Activated T-cell treated with anti-CD3 and anti-CD28 coated beads, Interleukin-2, amount 50 U/mL, for 4 hours (primary cell): Measurements from ENCODE around the gene AUP1. TPM values are rescaled to one million over a fixed set of nuclear protein-coding genes. Genes with fewer than 3 reads are reported as not detected.

Experiments
- ATAC-seq, 2 donors: fragments of 200-7000 bp; cut with Tn5 transposase; one replicate each; pipeline ENCODE4 v1.10.0; 2021
- DNase-seq: peaks from one replicate; pipeline ENCODE4 v3.0.0-alpha.2; 2020
- H3K27me3 Mint-ChIP-seq: one replicate; pipeline ENCODE4 v1.8.0; 2021; ENCODE audit warnings: low read depth, mixed read lengths
- H3K36me3 Mint-ChIP-seq: one replicate; pipeline ENCODE4 v1.8.0; 2022; ENCODE audit warnings: mixed read lengths; ENCODE audit not compliant: insufficient read depth
- H3K4me1 Mint-ChIP-seq: one replicate; pipeline ENCODE4 v1.8.0; 2021; ENCODE audit warnings: low read depth, mixed read lengths
- H3K4me3 Mint-ChIP-seq: one replicate; pipeline ENCODE4 v1.8.0; 2021; ENCODE audit warnings: mild to moderate bottlenecking, moderate library complexity, mixed read lengths
- H3K9me3 Mint-ChIP-seq: one replicate; pipeline ENCODE4 v1.8.0; 2021; ENCODE audit warnings: mixed read lengths
- total RNA-seq, 3 donors: library from RNA; stranded (reverse); gene quantifications; one replicate each; pipeline ENCODE4 v1.2.1, GENCODE V29; 2021

Gene AUP1
- total RNA-seq = 100 to 1,000 TPM; 200 to 204 (median 203) TPM

- DNase-seq (peak; percentile 78), ATAC-seq (peak; percentile 91 to 93)
- H3K9me3 Mint-ChIP-seq = no peaks in the 10 kb centered on the region
- H3K4me1 Mint-ChIP-seq = peaks cover 42% of the 10 kb centered on the region
- H3K4me3 Mint-ChIP-seq = peak within 1 kb of the TSS; percentile 99
- no peaks in the 10 kb centered on the region for H3K27me3 Mint-ChIP-seq
- H3K36me3 Mint-ChIP-seq = peaks cover 39% of the 10 kb centered on the region
Measured at GRCh38 chr2:74529357-74530238, at the start of gene AUP1, which contains the start of gene HTRA2. Gene AUP1, minus strand, starts transcription at chr2:74529706. Its CDS starts 77 bp downstream, at chr2:74529629. Gene HTRA2, plus strand, starts transcription at chr2:74529933. Its CDS starts 74 bp downstream, at chr2:74530007.

- H3K4me3 Mint-ChIP-seq = no peak overlapping the region
- no peak for DNase-seq
- no peaks in the 10 kb centered on the region for H3K9me3 Mint-ChIP-seq
- peaks cover 11% of the 10 kb centered on the region for H3K27me3 Mint-ChIP-seq
- peaks cover 14% of the 10 kb centered on the region for H3K4me1 Mint-ChIP-seq
- H3K36me3 Mint-ChIP-seq = no peaks in the 10 kb centered on the region
- ATAC-seq = no peak
Measured at GRCh38 chr2:74578408-74578807, 48.9 kb upstream of the AUP1 start.

GRCh38 chr2:74577448-74577847 is 47.9 kb upstream of the AUP1 start:
- no peak for ATAC-seq
- Mint-ChIP-seq H3K27me3 (peaks cover 11% of the 10 kb centered on the region), H3K4me3 (no peak overlapping the region), H3K9me3 (no peaks in the 10 kb centered on the region), H3K36me3 (no peaks in the 10 kb centered on the region), H3K4me1 (peaks cover 14% of the 10 kb centered on the region)
- DNase-seq = no peak

- ATAC-seq (no peak), DNase-seq (no peak)
- no peak overlapping the region for H3K4me3 Mint-ChIP-seq
- H3K4me1 Mint-ChIP-seq = peaks cover 14% of the 10 kb centered on the region
- no peaks in the 10 kb centered on the region for H3K9me3 Mint-ChIP-seq
- no peaks in the 10 kb centered on the region for H3K36me3 Mint-ChIP-seq
- peaks cover 11% of the 10 kb centered on the region for H3K27me3 Mint-ChIP-seq
Measured at GRCh38 chr2:74576863-74577229, 47.3 kb upstream of the AUP1 start.

GRCh38 chr2:74576211-74576862 is 46.8 kb upstream of the AUP1 start:
- peaks cover 14% of the 10 kb centered on the region for H3K4me1 Mint-ChIP-seq
- peaks cover 11% of the 10 kb centered on the region for H3K27me3 Mint-ChIP-seq
- ATAC-seq (no peak), DNase-seq (no peak)
- H3K4me3 Mint-ChIP-seq = no peak overlapping the region
- no peaks in the 10 kb centered on the region for H3K9me3 Mint-ChIP-seq
- no peaks in the 10 kb centered on the region for H3K36me3 Mint-ChIP-seq

- ATAC-seq (no peak), DNase-seq (no peak)
- Mint-ChIP-seq H3K9me3 (no peaks in the 10 kb centered on the region), H3K27me3 (peaks cover 11% of the 10 kb centered on the region), H3K4me3 (no peak overlapping the region), H3K4me1 (peaks cover 14% of the 10 kb centered on the region), H3K36me3 (no peaks in the 10 kb centered on the region)
Measured at GRCh38 chr2:74575320-74575719, 45.8 kb upstream of the AUP1 start.

- ATAC-seq (peak; percentile 68 to 71), DNase-seq (no peak)
- Mint-ChIP-seq H3K9me3 (no peaks in the 10 kb centered on the region), H3K36me3 (no peaks in the 10 kb centered on the region), H3K4me3 (peak overlapping the region; percentile 38), H3K4me1 (peaks cover 14% of the 10 kb centered on the region), H3K27me3 (peaks cover 2% of the 10 kb centered on the region)
Measured at GRCh38 chr2:74573747-74574562, 44.4 kb upstream of the AUP1 start.

- H3K9me3 Mint-ChIP-seq = no peaks in the 10 kb centered on the region
- H3K4me1 Mint-ChIP-seq = peaks cover 14% of the 10 kb centered on the region
- ATAC-seq = no peak
- H3K36me3 Mint-ChIP-seq = no peaks in the 10 kb centered on the region
- H3K27me3 Mint-ChIP-seq = peaks cover 8% of the 10 kb centered on the region
- no peak overlapping the region for H3K4me3 Mint-ChIP-seq
- no peak for DNase-seq
Measured at GRCh38 chr2:74572178-74572925, 42.8 kb upstream of the AUP1 start.

GRCh38 chr2:74571058-74571457 is 41.6 kb upstream of the AUP1 start:
- Mint-ChIP-seq H3K27me3 (peaks cover 10% of the 10 kb centered on the region), H3K36me3 (no peaks in the 10 kb centered on the region), H3K4me3 (no peak overlapping the region), H3K4me1 (peaks cover 21% of the 10 kb centered on the region), H3K9me3 (no peaks in the 10 kb centered on the region)
- ATAC-seq (peak; percentile 70 to 72), DNase-seq (no peak)

GRCh38 chr2:74569686-74570085 is 40.2 kb upstream of the AUP1 start:
- Mint-ChIP-seq H3K4me3 (no peak overlapping the region), H3K4me1 (peaks cover 20% of the 10 kb centered on the region), H3K36me3 (no peaks in the 10 kb centered on the region), H3K27me3 (peaks cover 12% of the 10 kb centered on the region), H3K9me3 (no peaks in the 10 kb centered on the region)
- DNase-seq (no peak), ATAC-seq (no peak)

- Mint-ChIP-seq H3K36me3 (no peaks in the 10 kb centered on the region), H3K4me3 (no peak overlapping the region), H3K9me3 (no peaks in the 10 kb centered on the region), H3K4me1 (peaks cover 6% of the 10 kb centered on the region), H3K27me3 (peaks cover 23% of the 10 kb centered on the region)
- DNase-seq (no peak), ATAC-seq (no peak)
Measured at GRCh38 chr2:74567881-74568280, 38.4 kb upstream of the AUP1 start.

GRCh38 chr2:74566754-74567085 is 37.2 kb upstream of the AUP1 start:
- Mint-ChIP-seq H3K9me3 (no peaks in the 10 kb centered on the region), H3K4me3 (no peak overlapping the region), H3K4me1 (peaks cover 6% of the 10 kb centered on the region), H3K36me3 (no peaks in the 10 kb centered on the region), H3K27me3 (peaks cover 25% of the 10 kb centered on the region)
- no peak for DNase-seq
- ATAC-seq = peak; percentile 56 to 64

GRCh38 chr2:74566076-74566753 is 36.7 kb upstream of the AUP1 start:
- Mint-ChIP-seq H3K27me3 (peaks cover 27% of the 10 kb centered on the region), H3K4me1 (peaks cover 6% of the 10 kb centered on the region), H3K4me3 (no peak overlapping the region), H3K36me3 (no peaks in the 10 kb centered on the region), H3K9me3 (no peaks in the 10 kb centered on the region)
- DNase-seq = no peak
- peak; percentile 24 to 47 for ATAC-seq
